PFSK-1 (cell line): ENCODE results near the gene ADAMTS17.

ENCODE experiments used
- POLR2AphosphoS5 ChIP-seq: IDR thresholded peaks from 2 replicates; pipeline ENCODE4 v1.6.1; 2012; ENCODE audit warnings: low read depth, mild to moderate bottlenecking, control low read depth, low read length, moderate library complexity
- SIN3A ChIP-seq: IDR thresholded peaks from 2 replicates; pipeline ENCODE4 v1.6.1; 2012; ENCODE audit warnings: mild to moderate bottlenecking, low read length, moderate library complexity, borderline replicate concordance; ENCODE audit not compliant: insufficient read depth
- TAF1 ChIP-seq: IDR thresholded peaks from 2 replicates; pipeline ENCODE4 v1.6.1; 2012; ENCODE audit warnings: low read length, control low read depth, borderline replicate concordance; ENCODE audit not compliant: insufficient read depth

DNA sequence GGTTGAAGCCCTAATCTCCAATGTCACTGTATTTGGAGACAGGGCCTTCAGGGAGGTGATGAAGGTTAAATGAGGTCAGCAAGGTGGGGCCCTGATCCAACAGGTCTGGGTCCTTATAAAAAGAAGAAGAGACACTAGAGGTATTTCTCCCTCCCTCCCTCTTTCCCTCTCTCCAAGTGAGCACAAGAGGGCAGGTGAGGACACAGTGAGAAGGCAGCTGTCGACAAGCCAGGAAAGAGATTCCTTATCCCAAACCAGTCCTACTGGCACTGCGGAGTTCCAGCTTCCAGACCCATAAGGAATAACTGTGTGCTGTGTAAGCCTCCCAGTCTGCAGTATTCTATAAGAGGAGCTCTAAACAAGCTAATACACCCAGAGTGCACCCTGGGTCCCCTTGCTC, 134.7 kb downstream of the ADAMTS17 start:
- no peak for TF ChIP-seq POLR2AphosphoS5
- TF ChIP-seq SIN3A: no peak
- TF ChIP-seq TAF1: no peak
